Right lobe of liver (tissue), 6 donors: ENCODE results near the gene SLC2A10. TPM values are rescaled to one million over a fixed set of nuclear protein-coding genes. Genes with fewer than 3 reads are reported as not detected.

Experiments used
- ATAC-seq, 4 donors: fragments of 200-7000 bp; cut with Tn5 transposase; one replicate each; pipeline ENCODE4 v1.9.1; 2020; ENCODE audit warnings: mild to moderate bottlenecking in 4 of 4, moderate library complexity in 4 of 4
- DNase-seq, 3 donors: peaks; one replicate each; pipeline ENCODE4 v3.0.0-alpha.2; 2020
- H3K27ac ChIP-seq, 3 donors: fragments of 200-600 bp; one replicate each; pipeline ENCODE4 v1.8.0; 2022
- H3K27me3 ChIP-seq, 2 donors: fragments of 200-600 bp; one replicate each; pipeline ENCODE4 v1.8.0; 2022
- H3K36me3 ChIP-seq, 4 donors: fragments of 200-600 bp; sonication (generic) in 1 of 4; one replicate each; pipeline versions ENCODE4 v1.5.1 to v1.8.0; 2017 to 2022; ENCODE audit warnings: control low read depth in 1 of 4
- H3K4me1 ChIP-seq, 4 donors: fragments of 200-600 bp; sonication (generic) in 1 of 4; one replicate each; pipeline versions ENCODE4 v1.5.1 to v1.8.0; 2017 to 2022; ENCODE audit warnings: control low read depth in 1 of 4
- H3K4me3 ChIP-seq, 3 donors: fragments of 200-600 bp; one replicate each; pipeline ENCODE4 v1.8.0; 2022
- H3K9me3 ChIP-seq, 4 donors: fragments of 200-600 bp; sonication (generic) in 1 of 4; one replicate each; pipeline versions ENCODE4 v1.5.1 to v1.8.0; 2017 to 2022; ENCODE audit warnings: control low read depth in 1 of 4
- POLR2A ChIP-seq: fragments of 450-650 bp; IDR thresholded peaks from one replicate; pipeline ENCODE4 v1.6.1; 2017; ENCODE audit warnings: antibody characterized with exemption, mild to moderate bottlenecking
- WGBS: methylation state at CpG from one replicate; pipeline ENCODE4 v1.1.6; 2018; ENCODE audit warnings: low coverage, low lambda C conversion rate; ENCODE audit not compliant: insufficient coverage; ENCODE audit errors: missing lambda C conversion rate; 5-methylcytosine and 5-hydroxymethylcytosine counted together
- intact Hi-C, 2 donors: fragments of 100-400 bp; cut with DNase I; formaldehyde crosslinking; loops; one replicate each; pipeline versions ENCODE4 v1.11.2 to v1.14.1; 2022
- total RNA-seq, 6 experiments: library from RNA; depleted of rRNA in 2 of 6; stranded (reverse); fragments of >200 nt in 2 of 6; fragmentation: NEBNext Ultra II Directional in 3 of 6; extraction: Animal tissue kit (Norgen Biotek cat#: 25700) in 3 of 6; gene quantifications; one replicate each; pipeline versions ENCODE4 v1.1.0 to v1.2.4, GENCODE V29; 2016 to 2023
- TF ChIP-seq, protein P1 (sequence below), 4 donors: fragments of 200-600 bp in 3 of 4; fragments of 450-650 bp in 1 of 4; IDR thresholded peaks; one replicate each; pipeline versions ENCODE4 v1.5.1 to v1.8.0; 2016 to 2022; ENCODE audit warnings: antibody characterized with exemption in 4 of 4, mild to moderate bottlenecking in 2 of 4
- donor health status: DM: no; HTN: yes; CAD: no.
- donor health status: DM: no; HTN: no; CAD: no.
- donor health status: DM: no; HTN: no; CAD: no.
- donor health status: DM: no; HTN: yes; CAD: no.
- donor health status: DM: no; HTN: yes; CAD: no.

Gene SLC2A10
- total RNA-seq, 6 experiments from 2014 or later: 35.4 to 47.3 (median 42.7) TPM

DNA sequence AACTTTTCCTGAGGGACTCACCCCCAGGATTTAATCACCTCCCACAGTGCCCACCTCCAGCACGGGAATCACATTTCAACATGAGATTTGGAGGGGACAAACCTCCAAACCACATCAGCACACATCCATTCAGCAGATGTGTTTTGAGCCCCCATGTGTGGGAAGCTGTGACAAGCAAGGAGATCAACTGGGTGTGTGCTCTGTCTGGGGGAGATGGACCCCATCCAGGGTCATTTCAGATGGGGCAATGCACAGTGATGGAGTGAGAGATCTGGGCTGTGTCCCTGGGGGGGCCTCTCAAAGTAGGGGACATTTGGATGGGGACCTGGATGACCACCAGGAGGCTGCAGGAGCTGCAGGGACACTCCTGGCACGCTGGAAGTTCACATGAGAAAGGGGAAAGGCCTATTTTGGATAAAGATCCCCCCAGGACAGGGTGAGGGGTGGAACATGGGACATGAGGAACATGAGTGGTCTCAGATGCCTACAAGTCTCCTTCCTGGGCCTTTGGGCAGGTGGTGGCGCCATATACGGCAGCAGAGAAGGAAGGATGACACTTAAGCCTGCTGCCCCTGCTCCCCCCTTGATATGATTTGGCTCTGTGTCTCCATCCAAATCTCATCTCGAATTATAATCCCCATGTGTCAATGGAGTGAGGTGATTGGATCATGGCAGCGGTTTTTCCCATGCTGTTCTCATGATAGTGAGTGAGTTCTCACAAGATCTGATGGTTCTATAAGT lies 49.6 kb downstream of the SLC2A10 start:
- intact Hi-C loops: loop anchor here in 1 of 2 donors (5.0 kb wide), 1 partner anchor 393 kb away; no protein-coding TSS in a partner anchor
- no peak overlapping the region for H3K4me3 ChIP-seq
- WGBS: 67% methylated on average over 4 of the region's 6 CpGs
- no peak overlapping the region for H3K27ac ChIP-seq
- ATAC-seq (no peak), DNase-seq (no peak)
- H3K9me3 ChIP-seq: no peaks in the 10 kb centered on the region
- no peaks in the 10 kb centered on the region for H3K27me3 ChIP-seq
- no peak for TF ChIP-seq POLR2A
- TF ChIP-seq, protein P1, sequence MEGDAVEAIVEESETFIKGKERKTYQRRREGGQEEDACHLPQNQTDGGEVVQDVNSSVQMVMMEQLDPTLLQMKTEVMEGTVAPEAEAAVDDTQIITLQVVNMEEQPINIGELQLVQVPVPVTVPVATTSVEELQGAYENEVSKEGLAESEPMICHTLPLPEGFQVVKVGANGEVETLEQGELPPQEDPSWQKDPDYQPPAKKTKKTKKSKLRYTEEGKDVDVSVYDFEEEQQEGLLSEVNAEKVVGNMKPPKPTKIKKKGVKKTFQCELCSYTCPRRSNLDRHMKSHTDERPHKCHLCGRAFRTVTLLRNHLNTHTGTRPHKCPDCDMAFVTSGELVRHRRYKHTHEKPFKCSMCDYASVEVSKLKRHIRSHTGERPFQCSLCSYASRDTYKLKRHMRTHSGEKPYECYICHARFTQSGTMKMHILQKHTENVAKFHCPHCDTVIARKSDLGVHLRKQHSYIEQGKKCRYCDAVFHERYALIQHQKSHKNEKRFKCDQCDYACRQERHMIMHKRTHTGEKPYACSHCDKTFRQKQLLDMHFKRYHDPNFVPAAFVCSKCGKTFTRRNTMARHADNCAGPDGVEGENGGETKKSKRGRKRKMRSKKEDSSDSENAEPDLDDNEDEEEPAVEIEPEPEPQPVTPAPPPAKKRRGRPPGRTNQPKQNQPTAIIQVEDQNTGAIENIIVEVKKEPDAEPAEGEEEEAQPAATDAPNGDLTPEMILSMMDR (IDR thresholded peaks at IDR 0.05): no peak
- H3K36me3 ChIP-seq: no peaks in the 10 kb centered on the region
- H3K4me1 ChIP-seq: no peaks in the 10 kb centered on the region

DNA sequence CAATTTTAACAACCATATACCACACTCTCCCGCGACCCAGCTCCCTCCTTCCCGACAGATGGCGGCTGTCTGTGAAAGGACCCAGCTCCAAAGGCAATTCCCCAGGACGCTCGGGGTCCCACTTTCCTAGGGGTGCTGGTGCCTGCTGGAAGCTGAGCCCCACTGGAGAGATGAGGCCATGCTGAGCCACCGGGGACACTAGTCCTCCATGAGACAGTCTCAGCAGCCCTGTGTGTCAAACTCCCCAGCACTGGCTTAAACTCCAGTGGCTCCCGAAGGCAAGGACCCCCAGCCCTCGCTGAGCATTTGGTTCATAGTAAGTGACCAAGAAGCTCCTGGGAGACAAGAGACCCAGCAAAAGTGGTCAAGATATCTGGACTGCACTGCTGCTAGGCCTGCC lies 52.1 kb downstream of the SLC2A10 start:
- Histone ChIP-seq H3K36me3 (no peaks in the 10 kb centered on the region), H3K27ac (no peak overlapping the region), H3K4me1 (no peaks in the 10 kb centered on the region), H3K9me3 (no peaks in the 10 kb centered on the region), H3K27me3 (no peaks in the 10 kb centered on the region), H3K4me3 (no peak overlapping the region)
- WGBS: 60% methylated on average over 3 of the region's 9 CpGs
- no peak for TF ChIP-seq POLR2A
- TF ChIP-seq, protein P1 (IDR thresholded peaks at IDR 0.05): no peak
- DNase-seq: no peak
- ATAC-seq: no peak
- intact Hi-C loops: no loop called here

DNA sequence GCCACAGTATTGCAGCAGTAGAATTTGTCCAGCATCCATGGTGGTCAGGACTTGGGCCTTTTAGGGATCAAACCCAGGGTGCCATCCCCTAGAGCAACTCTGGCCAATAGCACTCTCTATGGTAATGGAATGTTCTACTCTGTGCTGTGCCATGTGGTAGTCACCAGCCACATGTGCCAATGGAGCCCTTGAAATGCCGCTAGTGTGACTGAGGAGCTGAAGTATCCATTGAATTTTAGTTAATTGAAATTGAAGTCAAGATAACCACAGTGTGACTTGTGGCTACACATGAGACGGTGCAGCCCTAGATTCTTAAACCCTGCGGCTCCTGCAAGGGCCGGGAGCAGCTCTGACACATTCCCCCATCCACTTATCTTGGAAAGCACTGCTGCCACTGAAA lies 54.6 kb downstream of the SLC2A10 start:
- Histone ChIP-seq H3K27ac (no peak overlapping the region), H3K4me3 (no peak overlapping the region), H3K4me1 (no peaks in the 10 kb centered on the region), H3K36me3 (no peaks in the 10 kb centered on the region), H3K9me3 (no peaks in the 10 kb centered on the region), H3K27me3 (no peaks in the 10 kb centered on the region)
- no peak for DNase-seq
- intact Hi-C loops: no loop called here
- TF ChIP-seq, protein P1 (IDR thresholded peaks at IDR 0.05): no peak
- no peak for TF ChIP-seq POLR2A
- 82% methylated on average over 2 of the region's 4 CpGs for WGBS
- no peak for ATAC-seq

- DNase-seq (no peak), ATAC-seq (no peak)
- TF ChIP-seq, protein P1 (IDR thresholded peaks at IDR 0.05): no peak
- TF ChIP-seq POLR2A: no peak
- WGBS: 52% methylated on average over 10 of the region's 13 CpGs
- Histone ChIP-seq H3K4me1 (no peaks in the 10 kb centered on the region), H3K4me3 (no peak overlapping the region), H3K27me3 (no peaks in the 10 kb centered on the region), H3K27ac (no peak overlapping the region), H3K36me3 (no peaks in the 10 kb centered on the region), H3K9me3 (no peaks in the 10 kb centered on the region)
- intact Hi-C loops: no loop called here
Measured at GRCh38 chr20:46765506-46766120, 56.2 kb downstream of the SLC2A10 start.
